Skeletal muscle cell (primary cell): ENCODE results near the gene SLC6A9.
A peak's percentile ranks its signal among the peaks of the same experiment; 100 is the strongest.

Source experiments
- DNase-seq: peaks from one replicate; pipeline ENCODE4 v3.0.0-alpha.2; 2010; ENCODE audit warnings: low read depth
- H3K4me3 ChIP-seq: 2 replicates; pipeline ENCODE4 v1.5.1; 2011; ENCODE audit warnings: low read depth, mild to moderate bottlenecking, control low read depth, low read length, moderate library complexity

SLC6A9 gene

GRCh38 chr1:43991476-43992231 lies 39.6 kb downstream of the SLC6A9 start, which contains the start of gene CCDC24:
CCDC24 (plus strand) TSS chr1:43991599; CDS start chr1:43991879, 280 bp downstream.
- peak within 1 kb of the TSS; percentile 64 for H3K4me3 ChIP-seq
- peak; percentile 27 for DNase-seq

GRCh38 chr1:43991200-43991475 lies 40.1 kb downstream of the SLC6A9 start:
- no peak for DNase-seq
- peak overlapping the region; percentile 64 for H3K4me3 ChIP-seq

GRCh38 chr1:43990271-43991199 lies 40.7 kb downstream of the SLC6A9 start:
- DNase-seq, result no peak
- H3K4me3 ChIP-seq, result peak overlapping the region; percentile 64

GRCh38 chr1:43987159-43987902 lies 43.9 kb downstream of the SLC6A9 start:
- no peak for DNase-seq
- H3K4me3 ChIP-seq, result no peak overlapping the region

- no peak overlapping the region for H3K4me3 ChIP-seq
- no peak for DNase-seq
These were observed 44.5 kb downstream of the SLC6A9 start for GRCh38 chr1:43986712-43987111.

GRCh38 chr1:43985984-43986595 lies 45.2 kb downstream of the SLC6A9 start:
- no peak overlapping the region for H3K4me3 ChIP-seq

GRCh38 chr1:43984855-43985254 lies 46.4 kb downstream of the SLC6A9 start:
- no peak for DNase-seq
- H3K4me3 ChIP-seq, result no peak overlapping the region

More at GRCh38 chr1:43985984-43986595, 45.2 kb downstream of the SLC6A9 start:
- no peak for DNase-seq

- DNase-seq, result no peak
- H3K4me3 ChIP-seq, result no peak overlapping the region
These were observed 47.9 kb downstream of the SLC6A9 start for GRCh38 chr1:43983253-43983899.

- DNase-seq, result no peak
- no peak overlapping the region for H3K4me3 ChIP-seq
These were observed 48.5 kb downstream of the SLC6A9 start for GRCh38 chr1:43982808-43983207.

- no peak overlapping the region for H3K4me3 ChIP-seq
- no peak for DNase-seq
These were observed 49.0 kb downstream of the SLC6A9 start for GRCh38 chr1:43982241-43982640.

GRCh38 chr1:43981636-43982035 lies 49.6 kb downstream of the SLC6A9 start:
- no peak for DNase-seq
- H3K4me3 ChIP-seq, result no peak overlapping the region

- DNase-seq, result no peak
- no peak overlapping the region for H3K4me3 ChIP-seq
These were observed 50.1 kb downstream of the SLC6A9 start for GRCh38 chr1:43981135-43981491.

GRCh38 chr1:43980255-43981134 lies 50.8 kb downstream of the SLC6A9 start:
- H3K4me3 ChIP-seq, result peak overlapping the region; percentile 60

GRCh38 chr1:43979528-43980254 lies 51.6 kb downstream of the SLC6A9 start:
- H3K4me3 ChIP-seq, result peak overlapping the region; percentile 60
- DNase-seq, result no peak

More at GRCh38 chr1:43980255-43981134, 50.8 kb downstream of the SLC6A9 start:
- no peak for DNase-seq

GRCh38 chr1:43979261-43979527 lies 52.1 kb downstream of the SLC6A9 start:
- peak overlapping the region; percentile 60 for H3K4me3 ChIP-seq

GRCh38 chr1:43978551-43979260 lies 52.6 kb downstream of the SLC6A9 start, which contains the start of gene B4GALT2:
B4GALT2 (plus strand) TSS chr1:43979210; CDS start chr1:43981161, 1,951 bp downstream.
- DNase-seq, result no peak

More at GRCh38 chr1:43979261-43979527, 52.1 kb downstream of the SLC6A9 start:
- DNase-seq, result no peak

GRCh38 chr1:43978264-43978550 lies 53.1 kb downstream of the SLC6A9 start:
- DNase-seq, result no peak
- H3K4me3 ChIP-seq, result peak overlapping the region; percentile 62

More at GRCh38 chr1:43978551-43979260, 52.6 kb downstream of the SLC6A9 start, which contains the start of gene B4GALT2:
- peak within 1 kb of the TSS; percentile 62 for H3K4me3 ChIP-seq
